ENCODE data around the gene ALOX5.

The ALOX5 gene

GRCh38 chr10:45441239-45442190, 67.5 kb downstream of the ALOX5 start:
- Histone ChIP-seq H3K27me3 (replicated peaks; ENCODE audit: insufficient read depth, low read length) (no peaks in the 10 kb centered on the region), H3K4me3 (ENCODE audit: low read length) (no peak overlapping the region), H3K4me2 (ENCODE audit: low read depth, low read length) (no peak overlapping the region), H3K4me1 (ENCODE audit: low read length) (peaks cover 8% of the 10 kb centered on the region), H3F3A (ENCODE audit: insufficient read depth, low read length) (no peaks in the 10 kb centered on the region), H3K9me2 (replicated peaks; ENCODE audit: insufficient read depth, low read length) (no peaks in the 10 kb centered on the region), H2AFZ (ENCODE audit: low read length) (no peak overlapping the region), H3K36me3 (replicated peaks; ENCODE audit: insufficient read depth, low read length) (no peaks in the 10 kb centered on the region), H4K20me1 (ENCODE audit: insufficient read depth, low read length) (no peaks in the 10 kb centered on the region), H3K79me2 (ENCODE audit: low read length) (no peaks in the 10 kb centered on the region), H3K9ac (ENCODE audit: low read length) (no peak overlapping the region), H3K9me3 (replicated peaks; ENCODE audit: insufficient read depth, low read length) (no peaks in the 10 kb centered on the region), H3K27ac (ENCODE audit: low read length) (no peak overlapping the region)
- no peak for TF ChIP-seq EZH2phosphoT487 (IDR thresholded peaks at IDR 0.05; ENCODE audit: low read length)
- TF ChIP-seq CTCF (IDR thresholded peaks at IDR 0.05; ENCODE audit: low read length): no peak
- TF ChIP-seq EZH2 (optimal IDR thresholded peaks at IDR 0.05; ENCODE audit: low read depth, low read length): no peak
- DNase-seq: no peak

GRCh38 chr10:45442251-45442650, 68.2 kb downstream of the ALOX5 start:
- Histone ChIP-seq H3K27ac (ENCODE audit: low read length) (no peak overlapping the region), H3F3A (ENCODE audit: insufficient read depth, low read length) (no peaks in the 10 kb centered on the region), H3K36me3 (replicated peaks; ENCODE audit: insufficient read depth, low read length) (no peaks in the 10 kb centered on the region), H3K79me2 (ENCODE audit: low read length) (no peaks in the 10 kb centered on the region), H2AFZ (ENCODE audit: low read length) (no peak overlapping the region), H3K4me1 (ENCODE audit: low read length) (0 out of 2 replicates have a peak, but pooled peaks cover 7% of the 10 kb centered on the region), H3K4me3 (ENCODE audit: low read length) (no peak overlapping the region), H3K9me3 (replicated peaks; ENCODE audit: insufficient read depth, low read length) (no peaks in the 10 kb centered on the region), H3K9ac (ENCODE audit: low read length) (no peak overlapping the region), H3K4me2 (ENCODE audit: low read depth, low read length) (no peak overlapping the region), H3K9me2 (replicated peaks; ENCODE audit: insufficient read depth, low read length) (no peaks in the 10 kb centered on the region), H3K27me3 (replicated peaks; ENCODE audit: insufficient read depth, low read length) (no peaks in the 10 kb centered on the region), H4K20me1 (ENCODE audit: insufficient read depth, low read length) (no peaks in the 10 kb centered on the region)
- TF ChIP-seq EZH2phosphoT487 (IDR thresholded peaks at IDR 0.05; ENCODE audit: low read length) (no peak), CTCF (IDR thresholded peaks at IDR 0.05; ENCODE audit: low read length) (no peak), EZH2 (optimal IDR thresholded peaks at IDR 0.05; ENCODE audit: low read depth, low read length) (no peak)
- DNase-seq: no peak

- no peak overlapping the region for H3K9ac ChIP-seq (ENCODE audit: low read length)
- no peaks in the 10 kb centered on the region for H3K36me3 ChIP-seq (replicated peaks; ENCODE audit: insufficient read depth, low read length)
- H4K20me1 ChIP-seq (ENCODE audit: insufficient read depth, low read length): no peaks in the 10 kb centered on the region
- no peak overlapping the region for H3K27ac ChIP-seq (ENCODE audit: low read length)
- H3K4me1 ChIP-seq (ENCODE audit: low read length): 0 out of 2 replicates have a peak, but pooled peaks cover 6% of the 10 kb centered on the region
- no peak overlapping the region for H3K4me3 ChIP-seq (ENCODE audit: low read length)
- DNase-seq: no peak
- no peak overlapping the region for H3K4me2 ChIP-seq (ENCODE audit: low read depth, low read length)
- H3F3A ChIP-seq (ENCODE audit: insufficient read depth, low read length): no peaks in the 10 kb centered on the region
- no peak overlapping the region for H2AFZ ChIP-seq (ENCODE audit: low read length)
- H3K79me2 ChIP-seq (ENCODE audit: low read length): no peaks in the 10 kb centered on the region
- H3K9me2 ChIP-seq (replicated peaks; ENCODE audit: insufficient read depth, low read length): no peaks in the 10 kb centered on the region
- no peaks in the 10 kb centered on the region for H3K27me3 ChIP-seq (replicated peaks; ENCODE audit: insufficient read depth, low read length)
- no peaks in the 10 kb centered on the region for H3K9me3 ChIP-seq (replicated peaks; ENCODE audit: insufficient read depth, low read length)
- no peak for TF ChIP-seq CTCF (IDR thresholded peaks at IDR 0.05; ENCODE audit: low read length)
These were observed 68.6 kb downstream of the ALOX5 start for GRCh38 chr10:45442662-45443061.
